ENCODE results near the gene SRPK3.

SRPK3 gene

DNA sequence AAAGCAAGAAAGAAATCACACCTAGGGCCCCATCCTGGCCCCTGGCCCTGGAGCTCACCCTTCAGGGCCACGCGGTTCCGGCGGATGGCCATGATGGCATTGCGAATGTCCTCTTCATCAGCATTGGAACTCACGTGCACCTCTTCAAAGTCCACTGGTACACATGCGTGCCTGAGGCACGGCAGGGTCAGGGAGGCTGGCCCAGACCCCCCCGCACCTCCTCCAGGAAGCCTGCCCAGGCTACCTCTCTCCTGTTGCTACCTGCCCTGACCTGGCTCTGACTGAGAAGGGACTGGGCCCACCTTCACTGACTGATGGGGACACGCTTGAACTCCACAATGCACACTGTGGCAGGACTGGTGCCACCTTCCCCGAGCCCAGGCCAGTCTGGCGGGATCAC lies 8.8 kb downstream of the SRPK3 start:
- FAIRE-seq = no peak

DNA sequence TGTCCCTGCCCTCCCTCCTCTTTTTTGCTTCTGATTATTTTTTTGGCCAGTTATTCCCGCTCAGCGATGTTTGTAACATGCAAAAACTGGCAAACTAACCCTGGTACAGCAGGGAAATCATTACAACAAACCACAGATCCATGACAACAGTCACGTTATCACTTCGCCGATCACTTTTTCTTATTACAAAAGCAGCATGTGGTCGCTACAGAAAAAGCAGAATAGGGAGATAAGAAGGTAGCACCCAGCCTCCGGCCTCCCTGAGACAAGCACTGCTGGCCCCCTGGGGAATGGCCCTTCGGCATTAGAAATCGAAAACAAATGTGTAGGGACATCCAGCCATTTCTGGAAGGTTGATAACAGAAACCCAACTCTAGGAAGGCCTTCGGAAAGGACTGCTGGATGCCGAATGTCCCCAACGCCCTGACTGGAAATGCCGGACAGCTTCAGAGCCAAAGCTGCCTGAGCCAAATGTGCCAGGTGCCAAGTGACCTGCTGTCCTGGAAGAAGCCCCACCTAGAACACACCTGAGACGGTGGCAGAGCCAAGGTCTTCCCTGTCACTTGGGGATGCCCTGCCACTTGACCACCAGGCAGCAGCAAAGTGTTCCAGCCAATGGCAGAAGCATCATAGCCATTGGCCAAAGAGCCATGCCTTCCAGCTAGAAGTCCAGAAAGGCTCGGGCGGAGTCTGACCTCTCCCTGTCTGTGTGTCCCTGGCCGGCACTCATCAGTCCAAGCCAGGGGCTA lies 10.4 kb downstream of the SRPK3 start:
- FAIRE-seq = no peak

DNA sequence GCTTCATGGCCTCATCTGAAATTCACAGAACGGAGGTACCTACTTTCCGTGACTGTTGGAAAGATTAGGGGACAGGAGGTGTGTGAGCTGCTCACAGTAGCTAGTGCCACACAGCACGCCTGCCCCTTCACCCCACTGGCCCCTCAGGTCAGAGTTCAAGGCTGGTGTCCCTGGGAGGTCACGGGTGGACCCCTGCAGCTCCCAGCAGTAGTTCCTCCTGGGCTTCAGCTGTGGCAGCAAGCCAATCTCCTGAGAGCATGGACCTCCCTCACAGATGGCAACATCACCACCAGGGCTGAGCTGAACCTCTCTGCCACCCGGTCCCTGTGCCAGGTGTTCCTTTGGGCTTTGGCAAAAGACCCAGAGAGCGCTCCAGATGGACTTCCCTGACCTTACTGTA lies 11.5 kb downstream of the SRPK3 start:
- no peak for FAIRE-seq

DNA sequence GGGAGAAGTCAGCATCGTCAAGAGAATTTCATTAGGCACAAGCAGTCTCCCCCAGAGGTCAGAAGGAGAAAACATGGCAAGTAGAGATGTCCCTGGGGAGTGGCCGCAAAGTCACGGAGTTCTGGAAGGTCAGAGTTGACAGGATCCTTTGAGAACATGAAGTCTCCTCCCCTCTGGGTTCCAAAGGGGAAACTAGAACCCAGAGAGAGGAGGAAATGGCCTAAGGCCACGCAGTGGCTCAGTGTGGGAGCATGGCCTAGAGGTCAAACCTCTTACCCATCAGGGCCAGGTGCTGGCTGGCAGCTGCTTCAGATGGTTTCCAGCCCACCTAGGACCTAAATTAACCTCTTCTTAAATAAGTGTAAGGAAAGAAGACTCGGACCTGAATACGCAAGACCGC lies 12.4 kb downstream of the SRPK3 start:
- FAIRE-seq = no peak

DNA sequence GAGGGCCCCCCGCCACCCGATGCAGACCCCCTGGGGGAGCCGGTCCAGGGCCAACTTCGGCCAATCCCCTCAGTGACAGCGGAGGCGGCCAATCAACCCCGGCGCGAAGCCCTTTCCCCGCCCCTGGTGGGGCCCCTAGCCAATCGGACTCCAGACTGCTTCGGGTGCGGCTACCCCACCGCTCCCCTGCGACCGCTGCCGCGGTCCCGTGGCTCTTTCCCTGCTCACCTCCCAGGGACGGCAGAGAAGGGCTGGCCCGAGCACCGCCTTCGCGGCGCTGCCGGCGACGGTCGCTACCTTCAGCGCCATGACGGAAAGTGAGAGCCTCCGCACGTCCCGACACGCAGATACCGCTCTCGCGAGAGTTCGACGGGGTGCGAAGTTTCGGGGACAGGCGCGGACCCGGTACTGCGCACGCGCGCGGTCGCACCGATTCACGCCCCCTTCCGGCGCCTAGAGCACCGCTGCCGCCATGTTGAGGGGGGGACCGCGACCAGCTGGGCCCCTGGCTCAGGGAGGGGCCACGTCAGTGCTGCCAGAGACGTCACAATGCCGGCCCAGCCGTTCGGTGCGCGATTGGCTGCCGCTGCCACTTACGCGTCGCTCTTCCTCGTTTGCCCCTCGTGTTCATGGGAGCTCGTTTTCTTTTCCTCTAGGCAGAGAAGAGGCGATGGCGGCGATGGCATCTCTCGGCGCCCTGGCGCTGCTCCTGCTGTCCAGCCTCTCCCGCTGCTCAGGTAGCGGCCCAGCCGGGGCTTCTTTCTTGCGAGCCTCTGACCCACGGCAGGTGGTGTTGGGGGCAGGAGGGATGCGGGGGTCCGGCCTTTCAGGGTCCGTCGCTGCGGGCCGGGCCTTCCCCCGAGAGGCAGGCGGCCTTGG lies 13.4 kb downstream of the SRPK3 start, which contains the start of the genes IDH3G and SSR4:
Gene IDH3G (minus strand): TSS at position 358 of the 879 bp plus-strand sequence. CDS start 49 bp downstream, at position 309.
Gene SSR4 (plus strand): TSS at position 651 of the 879 bp plus-strand sequence. CDS start 20 bp downstream, at position 671.
- FAIRE-seq = peak; percentile 98

DNA sequence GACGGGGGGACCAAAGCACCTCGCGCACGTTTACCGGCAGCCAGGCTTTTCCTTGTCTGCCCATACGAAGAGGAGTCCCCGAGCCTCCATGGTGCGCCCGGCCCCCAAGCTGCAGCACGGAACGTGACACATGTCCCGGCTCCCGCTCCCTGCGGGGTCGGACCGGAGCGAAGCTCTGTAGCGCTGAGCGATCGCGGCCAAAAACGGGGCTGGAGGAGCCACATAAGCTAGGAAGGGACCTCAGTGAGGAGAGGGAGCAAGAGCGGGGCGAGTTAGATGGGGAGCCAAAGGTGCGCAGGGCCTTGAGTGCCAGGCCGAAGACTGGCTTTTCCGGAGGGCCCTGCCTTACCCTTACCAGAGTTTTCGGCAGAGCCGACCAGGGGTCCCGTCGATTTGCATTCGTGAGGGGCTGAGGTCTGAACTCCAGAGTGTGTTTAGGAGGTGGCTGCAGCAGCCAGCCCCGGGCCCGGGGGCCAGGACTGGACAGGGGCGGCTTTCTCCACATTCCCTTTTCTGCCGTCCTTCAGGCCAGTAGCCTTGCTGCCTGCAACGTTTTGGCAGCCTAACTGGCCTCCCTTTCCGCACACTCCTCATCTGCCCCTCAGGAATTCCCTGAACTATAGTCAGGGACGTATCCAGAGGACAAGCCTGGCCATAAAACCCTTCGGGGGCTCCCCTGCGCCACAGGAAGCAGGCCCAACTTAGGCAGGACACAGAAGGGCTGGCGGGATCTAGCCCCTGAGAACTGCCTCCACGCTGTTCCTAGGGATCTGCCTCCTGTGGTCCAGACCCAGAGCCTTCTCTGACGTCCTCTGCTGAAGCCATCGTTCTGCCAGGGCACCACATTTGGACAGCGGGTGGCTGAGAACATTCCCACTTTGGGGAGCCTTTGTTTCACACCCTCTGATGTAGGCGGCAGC lies 14.3 kb downstream of the SRPK3 start:
- no peak for FAIRE-seq

DNA sequence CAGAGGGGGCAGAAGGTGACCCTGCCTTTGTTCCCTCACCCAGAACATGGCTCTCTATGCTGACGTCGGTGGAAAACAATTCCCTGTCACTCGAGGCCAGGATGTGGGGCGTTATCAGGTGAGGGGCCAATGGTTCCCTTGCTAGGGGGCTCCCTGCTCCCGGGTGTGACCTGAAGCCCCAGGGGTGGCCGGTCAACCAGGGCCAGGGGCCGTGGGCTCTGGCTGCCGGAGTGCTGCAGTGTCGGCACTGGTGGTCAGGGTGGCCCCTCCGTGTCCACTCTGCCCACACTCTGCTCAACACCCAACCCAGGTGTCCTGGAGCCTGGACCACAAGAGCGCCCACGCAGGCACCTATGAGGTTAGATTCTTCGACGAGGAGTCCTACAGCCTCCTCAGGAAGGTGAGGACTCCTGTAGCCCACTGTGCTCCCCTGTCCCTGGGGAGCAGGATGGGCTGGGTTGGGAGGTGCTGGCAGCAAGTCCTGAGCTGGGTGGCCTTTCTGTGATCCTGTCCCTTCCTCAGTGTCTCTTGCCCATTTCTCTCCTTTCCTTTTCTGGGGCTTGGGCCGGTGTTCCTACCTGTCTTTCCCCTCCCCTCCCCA lies 16.7 kb downstream of the SRPK3 start:
- FAIRE-seq = no peak

DNA sequence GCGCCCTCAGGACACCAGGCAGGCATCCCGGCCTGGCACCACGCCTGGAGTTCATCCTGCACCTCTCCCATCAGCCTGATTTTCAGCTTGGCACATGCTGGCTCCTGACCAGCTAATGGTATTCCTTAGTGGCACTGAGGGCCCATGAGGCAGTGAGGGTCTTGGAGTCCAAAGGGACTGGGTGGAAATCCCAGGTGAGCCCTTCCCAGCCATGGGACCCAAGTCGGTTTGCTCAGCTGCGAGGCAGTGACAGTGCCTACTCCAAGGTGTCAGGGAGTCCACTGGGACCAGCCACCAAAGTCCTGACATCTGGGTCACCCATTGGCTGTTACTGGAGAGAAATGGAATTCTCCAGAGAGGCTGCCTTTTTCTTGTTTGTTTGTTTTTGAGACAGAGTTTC lies 18.5 kb downstream of the SRPK3 start:
- no peak for FAIRE-seq

DNA sequence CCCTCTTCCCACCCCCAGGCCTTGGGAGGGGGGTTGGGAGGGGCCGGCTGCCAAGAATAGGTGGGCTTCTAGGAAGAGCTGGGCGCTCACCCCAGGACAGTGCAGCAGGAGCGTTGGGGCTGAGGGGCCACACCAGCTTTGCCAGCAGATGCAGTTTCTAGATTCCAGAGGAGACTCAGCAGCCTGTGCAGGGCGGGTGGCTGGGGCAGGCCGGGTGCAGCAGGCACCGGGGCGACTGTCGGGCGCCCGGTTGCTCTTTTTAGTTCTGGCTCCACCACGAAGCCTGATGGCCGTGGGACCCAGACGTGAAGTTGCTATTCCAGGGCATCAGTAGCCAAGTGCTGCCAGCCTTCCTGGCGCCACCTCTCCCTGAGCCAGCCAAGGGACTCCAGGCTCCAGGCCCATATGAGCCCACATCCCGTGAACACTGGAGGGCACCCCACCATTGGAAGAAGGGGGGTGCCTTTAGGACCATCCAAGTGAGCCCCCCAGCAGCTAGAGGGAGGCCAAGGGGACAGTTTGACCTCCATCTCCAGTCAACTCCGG lies 19.4 kb downstream of the SRPK3 start:
- FAIRE-seq = no peak

DNA sequence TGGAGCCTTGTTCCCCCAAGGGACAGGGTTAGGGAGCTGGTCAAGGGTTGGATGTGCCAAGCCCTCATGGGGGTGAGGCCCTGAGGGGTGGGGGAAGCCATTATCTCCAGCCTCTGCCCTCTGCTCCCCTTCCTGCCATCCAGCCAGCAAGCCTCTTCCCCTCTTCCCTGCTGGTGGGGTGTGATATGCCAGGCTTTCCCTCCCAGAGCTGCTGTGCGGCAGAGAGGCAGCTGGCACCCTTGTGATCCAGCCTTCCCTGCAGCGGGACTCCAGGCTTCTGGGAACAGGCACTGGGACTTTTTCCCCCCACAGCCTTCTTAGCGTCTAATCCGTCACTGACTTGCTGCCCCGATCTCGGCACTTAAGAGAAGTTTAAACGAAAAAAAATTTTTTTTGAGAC lies 19.9 kb downstream of the SRPK3 start:
- no peak for FAIRE-seq

DNA sequence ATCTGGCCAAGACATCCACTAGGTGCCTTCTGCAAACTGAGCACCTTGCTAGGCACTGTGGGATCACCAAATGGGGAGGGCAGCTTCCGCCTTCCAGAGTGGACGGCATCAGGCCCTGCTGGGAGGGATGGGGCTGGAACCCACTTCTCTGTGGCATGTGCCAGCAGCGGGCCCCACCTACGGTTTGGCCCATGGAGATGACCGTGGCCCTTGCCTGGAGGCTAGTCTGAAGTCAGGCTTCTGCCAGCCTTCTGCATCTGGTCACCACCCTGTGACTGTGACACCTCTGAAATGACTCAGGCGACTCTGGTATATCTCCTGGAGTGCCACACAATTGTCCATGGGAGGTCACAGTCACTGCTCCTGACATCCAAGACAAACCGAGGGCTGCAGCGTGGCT lies 20.8 kb downstream of the SRPK3 start:
- no peak for FAIRE-seq

DNA sequence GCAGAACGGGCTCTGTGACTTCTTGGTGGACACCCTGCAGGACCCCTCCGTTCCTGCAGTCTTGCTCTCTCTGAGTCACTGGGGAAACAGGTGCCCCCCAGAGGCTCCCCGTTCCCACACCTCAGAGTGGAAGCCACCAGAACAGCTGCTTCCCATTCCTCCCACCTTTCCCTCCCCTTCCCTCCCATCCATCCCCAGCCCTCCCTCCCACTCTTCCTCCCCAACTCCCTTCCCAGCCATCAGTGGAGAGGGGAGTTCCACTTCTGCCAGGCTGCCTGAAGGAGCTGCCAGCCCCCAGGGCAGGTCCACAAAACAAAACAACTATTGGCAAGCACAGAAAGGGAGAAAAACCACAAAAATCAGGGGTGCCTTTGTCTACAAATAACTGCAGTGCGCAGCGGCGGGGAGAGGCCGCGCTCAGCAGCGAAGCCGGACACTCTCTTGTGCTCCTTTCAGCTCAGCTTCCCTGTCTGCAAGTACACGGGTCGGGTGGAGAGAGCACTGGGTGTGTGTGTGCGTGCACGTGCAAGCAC lies 21.7 kb downstream of the SRPK3 start:
- no peak for FAIRE-seq

DNA sequence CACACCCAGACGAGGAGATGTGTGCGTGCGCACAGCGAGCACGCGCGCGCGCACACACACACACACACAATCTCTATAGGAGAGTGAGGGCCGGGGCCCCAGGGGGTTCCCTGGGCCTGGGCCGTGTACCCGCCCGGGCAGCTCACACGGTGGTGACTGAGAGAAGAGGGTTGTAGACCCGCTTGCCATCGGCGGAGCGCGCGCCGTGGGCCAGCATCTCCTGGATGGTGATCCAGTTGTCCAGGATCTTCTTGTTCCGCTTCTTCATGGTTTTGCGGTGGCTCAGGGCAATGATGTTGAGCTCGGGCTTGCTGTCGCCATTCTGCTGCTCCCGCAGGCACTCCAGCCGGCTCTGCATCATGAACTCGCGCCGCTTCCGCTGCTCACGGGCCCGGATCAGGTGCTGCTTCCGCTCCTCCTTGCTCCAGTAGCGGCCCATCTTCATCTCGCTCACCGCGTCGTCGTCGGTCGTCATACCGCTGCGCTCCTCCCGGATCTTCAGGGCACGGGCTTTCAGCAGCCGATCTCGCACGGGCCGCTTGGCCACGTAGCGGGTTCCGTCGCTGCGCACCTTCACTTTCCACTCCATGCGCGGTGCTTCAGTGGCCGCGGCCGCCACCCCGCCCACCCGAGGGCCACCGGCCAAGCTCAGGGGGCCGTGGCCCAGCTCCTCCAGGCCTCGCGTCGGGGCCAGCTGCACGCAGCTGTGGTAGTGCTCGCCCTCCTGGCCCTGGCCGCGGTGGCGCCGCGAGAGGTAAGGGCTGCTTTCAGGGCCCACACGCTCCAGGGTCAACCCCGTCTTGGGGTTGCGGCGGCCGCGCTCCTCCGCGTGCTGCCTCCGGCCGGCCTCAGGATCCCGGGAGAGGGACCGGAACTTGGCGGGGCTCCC lies 22.6 kb downstream of the SRPK3 start:
- no peak for FAIRE-seq

DNA sequence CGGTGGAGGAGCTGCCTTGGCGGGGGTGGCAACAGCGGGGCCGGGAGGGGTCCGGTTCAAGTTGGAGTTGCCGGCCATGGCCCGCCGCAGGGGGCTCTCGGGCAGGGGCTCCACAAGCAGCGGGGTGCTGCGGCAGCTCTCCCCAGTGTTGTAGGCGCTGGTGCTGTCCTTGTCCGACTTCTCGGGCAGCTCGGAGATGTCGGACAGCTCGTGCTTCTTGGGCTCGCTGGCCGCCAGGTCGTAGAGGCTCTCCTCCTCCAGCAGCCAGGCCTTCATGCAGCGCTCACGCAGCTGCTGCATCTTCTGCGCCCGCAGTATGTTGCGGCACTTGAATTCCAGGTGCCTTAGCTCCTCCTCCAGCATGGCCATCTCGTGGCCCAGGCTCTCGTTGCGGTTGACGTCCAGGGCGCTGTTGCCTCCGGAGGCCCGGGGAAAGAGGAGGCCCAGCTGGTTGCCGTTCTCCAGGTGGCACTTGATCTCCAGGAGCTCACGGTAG lies 23.3 kb downstream of the SRPK3 start:
- no peak for FAIRE-seq

DNA sequence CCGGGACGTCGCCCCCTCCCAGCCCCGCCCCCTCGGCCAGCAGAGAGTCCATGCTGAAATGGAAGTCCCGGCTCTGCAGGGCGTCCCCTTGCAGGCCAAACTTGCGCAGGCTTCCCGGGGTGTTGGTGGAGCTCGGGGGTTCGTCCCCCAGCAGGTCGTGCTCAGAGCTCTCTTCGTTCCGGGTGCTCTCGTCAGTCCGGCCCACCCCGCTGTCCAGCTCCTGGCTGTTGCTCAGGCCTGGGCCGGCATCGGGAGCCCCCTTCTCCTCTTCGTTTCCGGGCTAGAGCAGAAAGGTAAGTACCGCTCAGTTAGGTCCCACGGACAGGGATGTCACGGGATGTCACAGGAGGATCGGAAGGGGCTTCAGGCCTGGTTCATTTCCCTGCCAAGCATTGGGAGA lies 23.8 kb downstream of the SRPK3 start:
- FAIRE-seq = no peak

DNA sequence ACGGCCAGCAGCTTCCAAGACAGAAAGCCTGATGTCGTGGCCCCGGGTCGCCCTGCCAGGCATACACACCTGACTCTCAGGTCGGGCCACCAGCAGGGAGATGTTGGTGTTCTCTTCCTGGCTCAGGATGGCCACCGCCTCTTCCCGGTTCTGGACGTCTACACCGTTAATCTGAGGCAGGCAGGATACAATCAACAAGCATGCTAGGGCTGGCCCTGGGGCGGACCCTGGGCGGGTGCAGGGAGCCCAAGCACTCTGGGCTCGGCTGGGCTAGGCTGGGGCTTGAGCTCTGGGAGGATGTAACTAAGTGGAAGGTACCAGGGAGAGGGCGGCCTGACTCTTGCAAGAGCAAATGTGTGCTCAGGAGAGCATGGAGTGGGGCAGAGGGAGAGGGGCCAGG lies 24.6 kb downstream of the SRPK3 start:
- FAIRE-seq = no peak

DNA sequence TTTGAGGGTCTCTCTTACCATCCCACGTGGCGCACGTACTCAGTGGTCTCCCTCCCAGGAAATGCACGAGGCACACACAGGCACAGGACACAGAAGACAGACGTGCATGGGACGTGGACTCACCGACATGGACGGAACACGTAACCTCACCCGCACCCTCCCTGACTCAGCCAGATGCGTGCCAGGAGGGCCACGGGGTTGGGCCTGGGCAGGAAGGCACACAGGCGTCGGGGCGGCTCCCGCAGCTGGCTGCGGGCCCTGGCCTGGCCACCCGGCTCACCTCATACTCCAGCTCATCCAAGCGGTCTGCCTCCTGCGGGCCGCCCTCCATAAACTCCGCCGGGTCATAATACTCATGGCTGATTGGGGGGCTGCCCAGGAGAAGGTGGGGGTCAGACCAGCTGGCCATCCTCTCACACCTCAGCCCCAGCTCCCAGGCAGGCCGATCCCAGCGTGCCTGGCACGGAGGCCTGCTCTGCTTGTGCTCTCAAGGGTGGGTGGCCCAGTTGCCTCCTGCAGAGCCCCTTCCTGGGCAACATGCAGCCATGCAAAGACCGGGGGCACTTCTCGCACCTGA lies 26.2 kb downstream of the SRPK3 start:
- no peak for FAIRE-seq

DNA sequence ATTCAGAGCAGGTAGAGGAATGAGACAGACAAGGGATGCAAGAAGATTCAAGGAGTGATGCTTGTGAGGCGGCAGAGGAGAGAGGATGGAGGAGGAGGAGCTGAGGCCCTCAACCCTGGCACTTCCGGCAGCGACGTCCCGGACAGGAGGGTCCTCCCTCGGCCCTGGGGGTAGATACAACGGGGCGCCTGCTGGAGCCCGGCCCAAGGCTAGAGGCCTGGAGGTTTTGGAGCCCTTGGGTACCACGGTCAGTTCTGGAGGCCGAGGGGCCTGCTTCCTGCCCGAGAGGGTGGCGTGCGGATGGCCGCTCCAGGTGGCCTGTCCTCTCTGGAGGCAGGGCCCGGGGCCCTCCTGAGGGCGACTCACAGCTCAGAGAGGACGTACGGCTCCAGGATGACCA lies 27.1 kb downstream of the SRPK3 start:
- FAIRE-seq = no peak

DNA sequence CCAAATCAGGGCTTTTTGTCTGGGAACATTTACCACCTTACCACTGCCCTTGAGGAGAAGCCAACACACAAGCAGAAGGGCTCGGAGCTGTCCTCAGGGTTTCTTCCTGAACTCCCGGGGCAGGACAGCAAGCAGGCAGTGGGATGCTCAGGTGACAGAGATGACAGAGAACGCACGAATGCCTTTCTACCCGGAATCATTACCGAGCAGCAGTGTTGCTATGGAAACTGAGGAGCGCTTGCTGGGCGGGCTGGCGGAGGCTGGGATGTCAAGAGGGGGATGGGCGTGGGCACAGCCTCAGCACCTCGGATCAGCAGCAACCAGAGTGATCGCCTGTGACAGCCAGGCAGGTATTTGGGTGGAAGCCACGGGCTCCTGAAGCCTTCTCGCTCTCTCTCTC lies 31.4 kb downstream of the SRPK3 start:
- FAIRE-seq = no peak

DNA sequence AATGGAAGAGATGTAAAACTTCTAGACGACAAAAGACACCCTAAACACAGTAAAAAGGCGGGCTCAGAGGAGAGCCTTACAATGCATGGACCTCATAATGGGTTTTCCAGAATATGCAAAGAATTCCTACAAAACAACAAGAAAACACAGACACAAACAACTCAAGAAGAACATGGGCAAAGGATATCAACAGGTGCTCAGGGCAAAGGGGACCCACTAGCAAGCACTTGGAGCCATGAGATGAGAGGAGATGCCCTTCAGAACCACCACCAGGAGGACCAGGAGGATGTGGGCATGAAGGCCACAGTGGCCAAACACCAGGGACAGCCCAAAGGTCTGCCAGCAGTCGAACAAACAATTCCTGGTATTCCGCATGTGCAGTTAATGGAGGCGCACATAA lies 32.3 kb downstream of the SRPK3 start:
- no peak for FAIRE-seq

Measured in A204.1 (cell line).